Retina (tissue), 1 donor: ENCODE data around the gene ZNF541.

Experiments used
- DNase-seq: peaks from one replicate; pipeline ENCODE4 v3.0.0-alpha.2; 2016

ZNF541 gene, protein sequence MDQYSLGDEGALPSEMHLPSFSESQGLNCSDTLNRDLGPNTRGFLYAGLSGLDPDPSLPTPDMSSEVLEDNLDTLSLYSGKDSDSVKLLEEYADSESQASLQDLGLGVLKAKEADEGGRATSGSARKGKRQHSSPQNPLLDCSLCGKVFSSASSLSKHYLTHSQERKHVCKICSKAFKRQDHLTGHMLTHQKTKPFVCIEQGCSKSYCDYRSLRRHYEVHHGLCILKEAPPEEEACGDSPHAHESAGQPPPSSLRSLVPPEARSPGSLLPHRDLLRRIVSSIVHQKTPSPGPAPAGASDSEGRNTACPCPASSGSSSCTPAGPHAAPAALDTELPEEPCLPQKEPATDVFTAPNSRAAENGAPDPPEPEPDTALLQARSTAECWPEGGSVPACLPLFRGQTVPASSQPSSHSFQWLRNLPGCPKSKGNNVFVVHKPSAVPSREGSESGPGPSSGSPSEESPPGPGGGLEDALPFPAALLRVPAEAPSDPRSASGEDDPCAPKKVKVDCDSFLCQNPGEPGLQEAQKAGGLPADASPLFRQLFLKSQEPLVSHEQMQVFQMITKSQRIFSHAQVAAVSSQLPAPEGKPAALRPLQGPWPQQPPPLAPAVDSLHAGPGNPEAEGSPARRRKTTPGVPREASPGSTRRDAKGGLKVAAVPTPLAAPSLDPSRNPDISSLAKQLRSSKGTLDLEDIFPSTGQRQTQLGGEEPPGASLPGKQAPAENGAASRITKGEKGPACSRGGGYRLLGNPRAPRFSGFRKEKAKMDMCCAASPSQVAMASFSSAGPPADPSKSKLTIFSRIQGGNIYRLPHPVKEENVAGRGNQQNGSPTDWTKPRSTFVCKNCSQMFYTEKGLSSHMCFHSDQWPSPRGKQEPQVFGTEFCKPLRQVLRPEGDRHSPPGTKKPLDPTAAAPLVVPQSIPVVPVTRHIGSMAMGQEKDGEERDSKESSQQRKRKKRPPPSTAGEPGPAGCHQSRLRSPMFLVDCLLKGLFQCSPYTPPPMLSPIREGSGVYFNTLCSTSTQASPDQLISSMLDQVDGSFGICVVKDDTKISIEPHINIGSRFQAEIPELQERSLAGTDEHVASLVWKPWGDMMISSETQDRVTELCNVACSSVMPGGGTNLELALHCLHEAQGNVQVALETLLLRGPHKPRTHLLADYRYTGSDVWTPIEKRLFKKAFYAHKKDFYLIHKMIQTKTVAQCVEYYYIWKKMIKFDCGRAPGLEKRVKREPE (N-terminal part only)

DNA sequence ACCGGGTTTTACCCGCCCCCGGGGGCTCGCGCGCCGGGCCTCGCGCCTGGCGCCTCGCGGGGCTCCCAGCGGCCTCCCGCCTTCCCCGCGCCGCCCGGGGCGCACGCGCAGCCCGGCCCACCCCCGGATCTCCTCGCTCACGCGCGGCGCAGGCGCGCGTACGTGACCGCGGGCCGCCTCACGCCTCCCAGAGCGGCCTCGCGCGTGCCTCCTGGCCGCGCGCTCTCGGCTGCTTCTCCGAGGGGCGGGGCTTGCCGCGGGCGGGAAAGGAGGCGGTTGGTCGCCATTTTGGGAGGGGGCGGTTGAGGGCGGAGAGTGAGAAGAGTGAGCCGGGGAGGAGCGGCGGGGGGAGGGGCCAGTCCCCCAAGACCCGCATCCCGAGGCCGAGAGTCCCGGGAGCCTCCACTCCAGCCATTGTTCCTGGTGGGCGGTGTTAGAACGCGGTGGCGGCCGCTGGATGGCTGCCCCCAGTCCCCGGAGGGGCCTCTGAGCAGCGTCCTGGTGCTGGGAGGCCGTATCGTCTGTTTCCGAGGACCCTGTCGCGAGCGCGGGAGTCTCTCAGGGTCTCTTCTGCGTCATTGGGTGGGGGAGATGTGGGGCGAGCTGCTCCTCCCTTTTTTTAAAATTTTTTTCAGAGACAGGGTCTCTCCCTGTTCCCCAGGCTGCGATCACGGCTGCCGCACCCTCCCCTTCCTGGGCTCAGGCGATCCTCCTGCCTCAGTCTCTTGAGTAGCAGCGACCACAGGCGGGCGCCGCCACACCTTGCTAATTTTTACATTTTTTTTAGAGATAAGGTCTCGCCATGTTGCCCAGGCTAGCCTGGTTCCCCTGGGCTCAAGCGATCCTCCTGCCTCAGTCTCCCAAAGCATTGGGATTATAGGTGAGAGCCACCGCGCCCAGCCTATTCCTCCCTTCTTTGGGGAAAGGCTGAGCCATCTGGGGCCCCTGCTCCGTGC is at the start of gene ZNF541:
ZNF541 (minus strand) TSS at position 78 of the 956 bp plus-strand sequence. CDS start 17,292 bp downstream, outside the sequence.
- DNase-seq: peak; percentile 75

DNA sequence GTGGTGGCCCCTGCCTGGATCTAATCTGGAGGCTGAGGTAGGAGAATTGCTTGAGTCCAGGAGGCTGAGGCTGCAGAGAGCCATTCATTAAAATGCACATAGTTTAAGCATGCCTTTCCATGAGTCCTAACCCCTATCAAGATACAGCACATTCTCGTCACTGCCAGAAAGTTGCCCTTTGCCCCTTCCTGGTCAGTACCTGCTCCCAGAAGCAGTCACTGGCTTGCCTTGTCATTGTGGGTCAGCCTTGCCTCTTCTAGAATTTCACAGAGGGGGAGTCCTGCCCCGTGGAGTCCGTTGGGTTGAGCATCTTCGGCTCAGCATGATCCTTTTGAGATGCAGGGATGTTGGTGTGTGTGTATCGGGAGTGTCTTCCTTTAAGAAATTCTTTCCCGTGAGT is 46.8 kb upstream of the ZNF541 start:
- DNase-seq: no peak

DNA sequence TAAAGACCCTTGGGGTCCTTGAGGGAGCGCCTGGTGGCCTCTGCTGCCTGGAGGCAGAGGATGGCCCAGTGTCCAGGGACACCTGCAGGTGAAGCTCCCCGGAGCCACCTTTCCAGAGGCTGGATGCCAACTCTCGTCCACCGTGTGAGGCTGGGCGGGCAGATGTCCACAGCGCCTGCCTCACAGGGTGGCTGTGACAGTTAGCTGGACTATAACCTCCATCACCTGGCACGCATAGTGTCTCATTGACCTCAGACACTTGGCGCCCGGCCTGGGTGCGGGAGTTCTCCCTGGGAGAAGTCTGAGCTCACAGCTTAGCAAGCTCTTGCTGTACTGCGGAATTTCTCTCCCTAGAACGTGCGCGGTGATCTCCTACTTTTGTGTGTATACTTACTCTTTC is 45.8 kb upstream of the ZNF541 start:
- no peak for DNase-seq

GRCh38 chr19:47615714-47616113 is 42.8 kb upstream of the ZNF541 start:
- no peak for DNase-seq

DNA sequence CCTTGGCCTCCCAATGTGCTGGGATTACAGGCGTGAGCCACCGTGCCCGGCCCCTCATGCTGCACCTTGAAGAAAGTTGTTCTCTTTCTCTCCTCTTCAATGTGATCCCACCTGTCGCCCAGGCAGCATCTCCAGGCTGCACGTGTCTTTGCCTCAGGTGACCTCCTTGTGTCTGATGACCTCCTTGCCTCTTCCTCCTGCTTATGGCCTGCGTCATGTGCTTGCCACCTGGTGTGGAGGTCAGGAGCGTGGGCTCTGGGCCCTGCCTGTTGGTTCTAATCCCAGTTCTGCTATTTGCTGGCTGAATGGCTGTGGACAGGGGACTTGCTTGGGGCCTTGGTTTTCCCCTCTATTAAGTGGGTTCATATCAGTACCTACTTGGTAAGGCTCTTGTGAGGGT is 42.3 kb upstream of the ZNF541 start:
- DNase-seq: no peak

DNA sequence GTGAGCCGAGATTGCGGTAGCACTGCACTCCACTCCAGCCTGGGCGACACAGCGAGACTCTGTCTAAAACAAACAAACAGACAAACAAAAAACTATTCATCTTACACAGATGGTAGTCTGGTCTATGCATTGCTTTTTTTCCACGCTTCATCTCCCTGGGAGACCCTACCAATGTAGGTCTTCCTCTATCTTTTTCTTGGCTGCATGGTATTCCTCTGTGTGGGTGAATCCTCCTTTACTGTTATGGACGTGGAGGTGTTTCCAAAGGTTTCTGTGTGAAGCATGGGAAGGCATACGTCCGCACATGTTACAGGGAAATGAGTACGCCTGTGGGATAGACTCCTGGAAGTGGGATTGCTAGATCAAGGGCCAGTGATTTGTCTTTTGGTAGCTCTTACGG is 41.6 kb upstream of the ZNF541 start:
- no peak for DNase-seq

DNA sequence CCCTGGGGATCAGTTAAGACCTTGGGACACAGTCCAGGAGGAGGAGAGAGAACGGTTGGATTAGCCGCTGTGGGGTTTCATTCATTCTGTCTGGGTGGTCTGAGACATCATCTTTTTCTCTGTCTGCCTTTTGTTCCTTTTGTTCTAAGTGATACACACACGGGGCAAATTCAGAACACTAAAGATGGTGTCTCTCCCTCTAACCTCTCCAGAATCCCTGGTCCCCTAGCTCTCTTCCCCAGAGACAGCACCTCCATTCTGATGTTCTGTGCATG is 41.0 kb upstream of the ZNF541 start:
- no peak for DNase-seq

- DNase-seq: peak; percentile 73
Measured at GRCh38 chr19:47613165-47614020, 40.4 kb upstream of the ZNF541 start.

DNA sequence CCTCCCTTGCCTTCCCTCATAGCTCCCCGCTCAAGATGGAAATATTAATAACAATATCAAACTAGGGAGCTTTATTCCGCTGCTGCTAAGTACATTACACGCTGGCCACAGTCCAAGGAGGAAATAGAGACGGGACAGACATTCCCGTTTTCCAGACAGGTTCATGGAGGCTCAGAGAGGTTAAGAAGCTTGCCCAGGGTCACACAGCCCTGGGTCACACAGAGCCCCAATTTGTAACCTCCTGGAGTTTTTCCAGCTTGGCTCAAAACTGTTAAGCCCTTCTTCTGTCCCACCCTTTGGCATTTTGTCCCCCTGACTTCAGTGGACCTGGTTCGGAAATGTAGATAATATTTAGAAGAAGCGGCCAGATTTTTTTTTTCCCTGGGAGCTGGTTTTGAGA is 38.0 kb upstream of the ZNF541 start:
- no peak for DNase-seq

DNA sequence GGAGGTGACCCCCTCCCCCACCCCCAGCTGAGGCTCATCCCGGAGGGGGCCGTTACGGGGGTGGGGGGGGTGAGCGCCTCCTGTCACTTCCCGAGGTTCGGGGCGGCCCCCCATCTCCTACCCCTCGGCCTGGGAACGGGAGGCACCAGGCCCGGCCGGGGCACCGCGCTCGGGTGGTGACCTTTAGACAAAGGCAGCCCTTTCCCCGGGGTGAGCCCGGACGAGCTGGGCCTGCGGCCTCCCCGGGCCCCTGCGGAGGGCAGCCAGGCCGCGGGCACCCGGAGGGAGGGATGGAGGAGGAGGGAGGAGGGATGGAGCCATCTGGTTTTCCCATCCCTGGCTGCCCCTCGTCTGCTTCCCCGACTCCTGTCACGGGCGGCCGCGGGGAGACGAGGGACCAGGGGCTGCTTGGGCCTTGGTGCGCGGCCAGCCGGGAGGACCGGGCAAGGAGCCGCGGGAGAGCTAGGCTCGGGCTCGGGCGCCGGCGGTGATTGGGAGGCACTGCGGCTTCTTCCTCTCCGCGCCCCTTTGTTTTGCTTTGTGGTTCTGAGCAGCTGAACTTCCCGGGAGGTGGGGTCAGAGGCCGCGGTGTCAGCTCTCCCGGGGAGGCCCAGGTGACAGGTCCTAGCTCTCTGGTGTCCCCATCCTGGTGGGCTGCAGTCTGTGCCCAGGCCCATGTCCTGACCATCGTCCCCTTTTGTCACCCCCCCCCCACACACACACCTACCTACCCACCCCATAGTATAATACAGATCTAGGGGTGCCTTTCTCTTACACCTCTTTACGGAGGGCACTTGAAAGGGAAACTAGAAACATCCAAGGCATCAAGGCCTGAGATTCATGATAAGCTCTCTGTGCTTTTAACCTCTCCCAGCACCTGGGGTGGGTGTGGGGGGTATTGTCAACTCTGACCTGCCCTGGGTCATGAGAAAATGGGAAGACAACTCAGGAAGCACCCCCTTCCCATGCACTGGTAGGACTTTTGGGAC is 37.3 kb upstream of the ZNF541 start:
- DNase-seq: peak; percentile 75

DNA sequence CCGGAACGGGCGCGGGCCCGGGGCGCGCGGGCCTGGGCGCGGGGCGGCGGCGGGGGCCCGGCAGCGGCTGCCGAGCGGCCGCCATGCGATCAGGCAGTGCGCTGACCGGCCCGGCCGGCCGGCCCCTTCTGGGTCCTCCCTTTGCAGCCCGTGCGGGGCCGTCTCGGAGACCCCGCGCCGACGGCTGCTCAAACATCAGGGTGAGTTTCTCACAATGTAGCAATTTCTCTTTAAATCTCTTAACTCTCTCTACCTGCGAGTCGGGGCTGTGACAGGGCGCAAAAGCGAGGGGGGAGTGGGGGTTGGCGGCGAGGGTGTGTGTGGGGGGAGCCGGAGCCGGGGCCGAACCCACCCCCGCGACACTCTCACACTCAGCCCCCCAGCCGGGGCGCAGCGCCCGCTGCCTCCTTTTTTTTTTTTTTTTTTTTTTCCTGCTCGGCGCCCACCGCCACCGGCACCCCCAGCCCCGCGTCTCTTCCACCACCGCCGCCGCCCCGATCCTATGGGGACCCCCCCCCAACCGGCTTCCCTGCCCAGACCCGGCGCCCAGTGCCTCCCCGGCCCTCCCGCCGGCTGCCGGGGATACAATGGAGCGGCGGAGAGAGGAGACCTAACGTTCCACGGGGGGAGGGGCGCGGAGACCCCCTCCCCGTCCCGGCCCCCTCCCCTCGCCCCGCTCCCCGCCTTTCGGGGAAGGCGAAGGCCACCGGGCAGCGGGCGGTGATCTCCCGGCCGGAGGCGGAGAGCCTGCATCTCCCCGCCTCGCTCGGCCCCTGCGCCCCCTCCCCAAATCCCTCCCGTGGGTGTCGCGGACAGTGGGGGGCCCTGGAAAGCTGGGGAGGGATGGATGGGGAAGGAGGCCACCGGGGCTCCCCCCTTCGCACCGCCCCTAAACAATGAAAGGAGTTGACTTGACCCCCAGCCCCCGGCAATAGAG is 36.3 kb upstream of the ZNF541 start, which contains the start of gene BICRA:
BICRA (plus strand) TSS at position 166 of the 937 bp plus-strand sequence. CDS start 64,441 bp downstream, outside the sequence.
- DNase-seq: peak; percentile 75

GRCh38 chr19:47608074-47608918 is 35.3 kb upstream of the ZNF541 start:
- DNase-seq: peak; percentile 94

GRCh38 chr19:47607564-47608073 is 34.7 kb upstream of the ZNF541 start:
- no peak for DNase-seq

- DNase-seq: no peak
Measured at GRCh38 chr19:47603706-47604565, 31.0 kb upstream of the ZNF541 start.

GRCh38 chr19:47601180-47601904 is 28.4 kb upstream of the ZNF541 start:
- no peak for DNase-seq
